HepG2 (cell line): ENCODE results near the gene NKRF. TPM values are rescaled to one million over a fixed set of nuclear protein-coding genes. Genes with fewer than 3 reads are reported as not detected.

Source experiments
- ELF1 ChIP-seq: sonication (generic); formaldehyde crosslinking; IDR thresholded peaks from 2 replicates; pipeline ENCODE4 v1.4.0; 2020; ENCODE audit warnings: missing genetic modification reagents
- GABPA ChIP-seq, 2 experiments: IDR thresholded peaks; 2 replicates each; pipeline ENCODE4 v1.6.1; 2011 to 2016; ENCODE audit warnings: low read depth in 2 of 2, low read length in 1 of 2, missing biosample characterization in 1 of 2, missing genetic modification characterization in 1 of 2
- SIN3A ChIP-seq: IDR thresholded peaks from 2 replicates; pipeline ENCODE4 v1.6.1; 2011; ENCODE audit warnings: low read depth, mild to moderate bottlenecking, control low read depth, low read length, borderline replicate concordance
- SSRP1 ChIP-seq: IDR thresholded peaks from 2 replicates; pipeline ENCODE4 v1.6.1; 2016; ENCODE audit warnings: control low read depth
- THAP11 ChIP-seq: IDR thresholded peaks from 2 replicates; pipeline ENCODE4 v1.6.1; 2016; ENCODE audit warnings: missing biosample characterization, missing genetic modification reagents
- ZNF296 ChIP-seq: sonication (generic); formaldehyde crosslinking; conservative IDR thresholded peaks from 2 replicates; pipeline ENCODE4 v1.5.0; 2020; ENCODE audit warnings: mild to moderate bottlenecking, missing genetic modification reagents
- polyA plus RNA-seq, 8 experiments: library from polyadenylated mRNA; depleted of rRNA in 3 of 8; stranded (reverse) in 7 of 8; unstranded in 1 of 8; fragments of >200 nt; fragmentation: Illumina TruSeq in 4 of 8; extraction: Trizol in 4 of 8; gene quantifications; 2 replicates each; pipeline versions ENCODE4 v1.2.1 to v1.2.3, GENCODE V29; 2011 to 2016; ENCODE audit warnings: low read depth in 4 of 8, missing spikeins in 1 of 8, mixed read lengths in 1 of 8; ENCODE audit not compliant: insufficient read depth in 1 of 8
- total RNA-seq, 5 experiments: library from RNA; depleted of rRNA; stranded (reverse); fragments of >200 nt; fragmentation: Illumina TruSeq; extraction: Trizol; gene quantifications; 2 replicates each; pipeline ENCODE4 v1.2.3, GENCODE V29; 2016; ENCODE audit warnings: low read depth in 1 of 5
- TF ChIP-seq, protein P1 (sequence below): IDR thresholded peaks from 2 replicates; pipeline ENCODE4 v1.4.0; 2020; ENCODE audit warnings: mild to moderate bottlenecking, missing genetic modification reagents
- TF ChIP-seq, protein P2 (sequence below), 2 experiments: fragments of 450-650 bp in 1 of 2; sonication (generic) in 1 of 2; formaldehyde crosslinking in 1 of 2; IDR thresholded peaks; 2 replicates each; pipeline versions ENCODE4 v1.6.1 to v1.8.0; 2016 to 2022; ENCODE audit warnings: antibody characterized with exemption in 1 of 2, mild to moderate bottlenecking in 1 of 2, missing genetic modification reagents in 1 of 2
- TF ChIP-seq, protein P3 (sequence below): sonication (generic); formaldehyde crosslinking; IDR thresholded peaks from 2 replicates; pipeline ENCODE4 v1.4.0; 2020; ENCODE audit warnings: low read depth, missing genetic modification reagents

The NKRF gene
- total and polyA plus RNA-seq, 2 of the 13 experiments (the other 11 are each of a cell fraction or from before 2014, with no cell fraction given), result 3.3 to 6.0 TPM

DNA sequence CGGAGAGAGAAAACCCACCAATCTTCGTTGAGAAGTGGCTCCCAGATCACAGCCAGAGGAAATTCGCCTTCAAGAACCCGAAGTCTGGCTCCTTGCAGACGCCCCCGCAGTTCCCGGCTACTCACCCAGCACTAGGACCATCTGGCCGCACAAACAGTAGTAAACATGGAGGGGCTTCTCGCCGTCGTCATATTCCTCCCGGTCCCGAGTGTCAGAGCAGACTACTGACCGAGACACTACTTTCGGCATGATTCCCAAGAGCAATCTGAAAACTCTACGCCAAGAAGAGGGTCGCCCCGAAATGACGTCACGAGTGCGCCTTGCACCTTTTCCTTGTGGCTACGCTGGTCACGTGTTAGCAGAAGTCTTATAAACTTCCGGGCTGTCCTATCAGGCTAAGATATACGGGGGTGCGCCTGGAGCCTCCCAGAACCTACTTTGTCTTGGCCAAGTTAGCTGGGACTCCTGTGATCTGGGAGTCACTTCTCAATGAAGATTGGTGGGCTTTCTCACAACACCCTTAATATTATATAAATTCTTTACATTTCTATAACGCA, 41.0 kb downstream of the NKRF start, which contains the start of gene STEEP1 (continued):
- TF ChIP-seq SIN3A (peak; percentile 54; the same call in 1 of the 2 replicates), ZNF296 (CRISPR knock-in tag) (no peak), ELF1 (CRISPR knock-in tag) (peak; percentile 85), THAP11 (CRISPR knock-in tag) (peak; percentile 86), GABPA (IDR thresholded peaks at IDR 0.05; ENCODE audit: low read depth, low read length) (peak; percentile 36), GABPA (CRISPR knock-in tag; IDR thresholded peaks at IDR 0.05; ENCODE audit: low read depth) (peak; percentile 86), SSRP1 (CRISPR knock-in tag) (no peak)
- TF ChIP-seq, protein P1, sequence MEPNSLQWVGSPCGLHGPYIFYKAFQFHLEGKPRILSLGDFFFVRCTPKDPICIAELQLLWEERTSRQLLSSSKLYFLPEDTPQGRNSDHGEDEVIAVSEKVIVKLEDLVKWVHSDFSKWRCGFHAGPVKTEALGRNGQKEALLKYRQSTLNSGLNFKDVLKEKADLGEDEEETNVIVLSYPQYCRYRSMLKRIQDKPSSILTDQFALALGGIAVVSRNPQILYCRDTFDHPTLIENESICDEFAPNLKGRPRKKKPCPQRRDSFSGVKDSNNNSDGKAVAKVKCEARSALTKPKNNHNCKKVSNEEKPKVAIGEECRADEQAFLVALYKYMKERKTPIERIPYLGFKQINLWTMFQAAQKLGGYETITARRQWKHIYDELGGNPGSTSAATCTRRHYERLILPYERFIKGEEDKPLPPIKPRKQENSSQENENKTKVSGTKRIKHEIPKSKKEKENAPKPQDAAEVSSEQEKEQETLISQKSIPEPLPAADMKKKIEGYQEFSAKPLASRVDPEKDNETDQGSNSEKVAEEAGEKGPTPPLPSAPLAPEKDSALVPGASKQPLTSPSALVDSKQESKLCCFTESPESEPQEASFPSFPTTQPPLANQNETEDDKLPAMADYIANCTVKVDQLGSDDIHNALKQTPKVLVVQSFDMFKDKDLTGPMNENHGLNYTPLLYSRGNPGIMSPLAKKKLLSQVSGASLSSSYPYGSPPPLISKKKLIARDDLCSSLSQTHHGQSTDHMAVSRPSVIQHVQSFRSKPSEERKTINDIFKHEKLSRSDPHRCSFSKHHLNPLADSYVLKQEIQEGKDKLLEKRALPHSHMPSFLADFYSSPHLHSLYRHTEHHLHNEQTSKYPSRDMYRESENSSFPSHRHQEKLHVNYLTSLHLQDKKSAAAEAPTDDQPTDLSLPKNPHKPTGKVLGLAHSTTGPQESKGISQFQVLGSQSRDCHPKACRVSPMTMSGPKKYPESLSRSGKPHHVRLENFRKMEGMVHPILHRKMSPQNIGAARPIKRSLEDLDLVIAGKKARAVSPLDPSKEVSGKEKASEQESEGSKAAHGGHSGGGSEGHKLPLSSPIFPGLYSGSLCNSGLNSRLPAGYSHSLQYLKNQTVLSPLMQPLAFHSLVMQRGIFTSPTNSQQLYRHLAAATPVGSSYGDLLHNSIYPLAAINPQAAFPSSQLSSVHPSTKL, result 0 out of 2 replicates have a peak, but pooled peaks have one; percentile 16
- TF ChIP-seq, protein P2, sequence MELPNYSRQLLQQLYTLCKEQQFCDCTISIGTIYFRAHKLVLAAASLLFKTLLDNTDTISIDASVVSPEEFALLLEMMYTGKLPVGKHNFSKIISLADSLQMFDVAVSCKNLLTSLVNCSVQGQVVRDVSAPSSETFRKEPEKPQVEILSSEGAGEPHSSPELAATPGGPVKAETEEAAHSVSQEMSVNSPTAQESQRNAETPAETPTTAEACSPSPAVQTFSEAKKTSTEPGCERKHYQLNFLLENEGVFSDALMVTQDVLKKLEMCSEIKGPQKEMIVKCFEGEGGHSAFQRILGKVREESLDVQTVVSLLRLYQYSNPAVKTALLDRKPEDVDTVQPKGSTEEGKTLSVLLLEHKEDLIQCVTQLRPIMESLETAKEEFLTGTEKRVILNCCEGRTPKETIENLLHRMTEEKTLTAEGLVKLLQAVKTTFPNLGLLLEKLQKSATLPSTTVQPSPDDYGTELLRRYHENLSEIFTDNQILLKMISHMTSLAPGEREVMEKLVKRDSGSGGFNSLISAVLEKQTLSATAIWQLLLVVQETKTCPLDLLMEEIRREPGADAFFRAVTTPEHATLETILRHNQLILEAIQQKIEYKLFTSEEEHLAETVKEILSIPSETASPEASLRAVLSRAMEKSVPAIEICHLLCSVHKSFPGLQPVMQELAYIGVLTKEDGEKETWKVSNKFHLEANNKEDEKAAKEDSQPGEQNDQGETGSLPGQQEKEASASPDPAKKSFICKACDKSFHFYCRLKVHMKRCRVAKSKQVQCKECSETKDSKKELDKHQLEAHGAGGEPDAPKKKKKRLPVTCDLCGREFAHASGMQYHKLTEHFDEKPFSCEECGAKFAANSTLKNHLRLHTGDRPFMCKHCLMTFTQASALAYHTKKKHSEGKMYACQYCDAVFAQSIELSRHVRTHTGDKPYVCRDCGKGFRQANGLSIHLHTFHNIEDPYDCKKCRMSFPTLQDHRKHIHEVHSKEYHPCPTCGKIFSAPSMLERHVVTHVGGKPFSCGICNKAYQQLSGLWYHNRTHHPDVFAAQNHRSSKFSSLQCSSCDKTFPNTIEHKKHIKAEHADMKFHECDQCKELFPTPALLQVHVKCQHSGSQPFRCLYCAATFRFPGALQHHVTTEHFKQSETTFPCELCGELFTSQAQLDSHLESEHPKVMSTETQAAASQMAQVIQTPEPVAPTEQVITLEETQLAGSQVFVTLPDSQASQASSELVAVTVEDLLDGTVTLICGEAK (IDR thresholded peaks at IDR 0.05), result no peak
- TF ChIP-seq, protein P2 (CRISPR knock-in tag; IDR thresholded peaks at IDR 0.05), result 0 out of 2 replicates have a peak, but pooled peaks have one; percentile 27
- TF ChIP-seq, protein P3, sequence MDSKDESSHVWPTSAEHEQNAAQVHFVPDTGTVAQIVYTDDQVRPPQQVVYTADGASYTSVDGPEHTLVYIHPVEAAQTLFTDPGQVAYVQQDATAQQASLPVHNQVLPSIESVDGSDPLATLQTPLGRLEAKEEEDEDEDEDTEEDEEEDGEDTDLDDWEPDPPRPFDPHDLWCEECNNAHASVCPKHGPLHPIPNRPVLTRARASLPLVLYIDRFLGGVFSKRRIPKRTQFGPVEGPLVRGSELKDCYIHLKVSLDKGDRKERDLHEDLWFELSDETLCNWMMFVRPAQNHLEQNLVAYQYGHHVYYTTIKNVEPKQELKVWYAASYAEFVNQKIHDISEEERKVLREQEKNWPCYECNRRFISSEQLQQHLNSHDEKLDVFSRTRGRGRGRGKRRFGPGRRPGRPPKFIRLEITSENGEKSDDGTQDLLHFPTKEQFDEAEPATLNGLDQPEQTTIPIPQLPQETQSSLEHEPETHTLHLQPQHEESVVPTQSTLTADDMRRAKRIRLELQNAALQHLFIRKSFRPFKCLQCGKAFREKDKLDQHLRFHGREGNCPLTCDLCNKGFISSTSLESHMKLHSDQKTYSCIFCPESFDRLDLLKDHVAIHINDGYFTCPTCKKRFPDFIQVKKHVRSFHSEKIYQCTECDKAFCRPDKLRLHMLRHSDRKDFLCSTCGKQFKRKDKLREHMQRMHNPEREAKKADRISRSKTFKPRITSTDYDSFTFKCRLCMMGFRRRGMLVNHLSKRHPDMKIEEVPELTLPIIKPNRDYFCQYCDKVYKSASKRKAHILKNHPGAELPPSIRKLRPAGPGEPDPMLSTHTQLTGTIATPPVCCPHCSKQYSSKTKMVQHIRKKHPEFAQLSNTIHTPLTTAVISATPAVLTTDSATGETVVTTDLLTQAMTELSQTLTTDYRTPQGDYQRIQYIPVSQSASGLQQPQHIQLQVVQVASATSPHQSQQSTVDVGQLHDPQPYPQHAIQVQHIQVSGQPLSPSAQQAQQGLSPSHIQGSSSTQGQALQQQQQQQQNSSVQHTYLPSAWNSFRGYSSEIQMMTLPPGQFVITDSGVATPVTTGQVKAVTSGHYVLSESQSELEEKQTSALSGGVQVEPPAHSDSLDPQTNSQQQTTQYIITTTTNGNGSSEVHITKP, result peak; percentile 99
